GM19397 (cell line): Measurements from ENCODE around the gene S100P.
"Not testable (repeated sequence)": the region's sequence is repeated elsewhere in the genome, so short reads cannot be mapped to it uniquely, and the experiment has no call there.

Source experiments
- ATAC-seq: cut with Tn5 transposase; IDR thresholded peaks from one replicate; pipeline ENCODE4 v1.9.1; 2021; ENCODE audit warnings: mild to moderate bottlenecking, moderate library complexity; ENCODE audit not compliant: unreplicated experiment

Gene S100P

GRCh38 chr4:6720202-6720699 is 26.6 kb downstream of the S100P start:
- ATAC-seq, result no peak

GRCh38 chr4:6721121-6721520 is 27.4 kb downstream of the S100P start:
- no peak for ATAC-seq

GRCh38 chr4:6722891-6723290 is 29.2 kb downstream of the S100P start:
- no peak for ATAC-seq

DNA sequence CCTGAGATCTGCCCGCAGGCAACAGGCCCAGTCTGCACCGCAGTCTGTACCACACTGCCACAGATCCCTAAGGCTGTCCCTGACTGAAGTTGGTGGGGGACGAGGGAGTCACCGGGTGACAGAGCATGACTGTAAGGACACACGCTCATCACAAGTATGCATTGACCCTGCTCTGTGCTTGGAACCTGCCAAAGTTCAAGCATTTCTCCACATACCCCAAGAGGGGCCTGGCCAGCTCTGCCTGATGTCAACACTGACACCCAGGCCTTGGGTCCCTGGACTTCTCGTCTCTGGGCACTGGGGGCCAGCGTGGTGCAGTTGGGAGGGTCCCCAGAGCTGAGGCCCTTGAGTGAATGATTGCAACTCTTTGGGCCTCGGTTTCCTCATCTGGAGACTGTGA is 30.2 kb downstream of the S100P start:
- no peak for ATAC-seq

- no peak for ATAC-seq
Observed at GRCh38 chr4:6724421-6725111, 30.9 kb downstream of the S100P start.

GRCh38 chr4:6725427-6725961 is 31.8 kb downstream of the S100P start:
- not testable (repeated sequence) for ATAC-seq

DNA sequence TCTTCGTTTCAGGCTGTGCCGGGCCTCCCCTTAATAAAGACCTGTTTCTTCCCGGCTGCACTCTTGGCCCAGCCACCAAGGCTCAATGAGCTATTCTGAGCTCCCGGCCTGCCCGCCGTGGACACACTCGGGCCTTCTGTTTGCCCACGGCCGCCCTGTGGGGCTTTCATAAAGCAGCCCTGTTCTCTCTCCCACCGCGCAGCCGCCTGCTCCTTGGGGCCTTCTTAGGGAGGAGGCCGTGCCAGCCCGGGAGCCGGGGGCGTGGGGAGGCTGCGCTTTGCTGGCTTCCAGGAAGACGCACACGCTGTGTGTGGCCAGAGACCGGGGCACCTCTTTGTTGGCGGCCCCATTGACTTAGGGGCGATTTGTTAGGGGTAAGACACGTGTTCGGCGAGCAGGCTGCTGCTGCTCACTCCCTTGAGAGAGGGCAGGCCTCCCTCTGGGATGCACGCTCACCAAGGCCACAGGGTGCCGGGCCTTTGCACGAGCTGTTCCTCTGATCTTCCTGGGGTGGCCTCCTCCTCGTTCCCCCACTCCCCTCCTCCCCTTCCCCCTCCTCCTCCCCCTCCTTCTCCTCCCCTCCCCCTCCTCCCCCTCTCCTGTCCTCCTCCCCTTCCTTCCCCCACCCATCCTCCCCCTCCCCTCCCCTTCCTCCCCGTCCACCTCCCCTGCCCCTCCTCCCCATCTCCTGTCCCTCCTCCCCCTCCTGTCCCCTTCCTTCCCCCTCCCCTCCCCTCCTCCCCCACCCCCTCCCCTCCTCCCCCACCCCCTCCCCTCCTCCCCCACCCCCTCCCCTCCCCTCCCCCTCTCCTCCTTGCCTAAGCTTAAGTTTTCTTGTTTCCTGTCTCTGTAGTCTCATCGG is 33.6 kb downstream of the S100P start:
- ATAC-seq, result no peak

- ATAC-seq, result no peak
Observed at GRCh38 chr4:6727943-6728250, 34.2 kb downstream of the S100P start.

DNA sequence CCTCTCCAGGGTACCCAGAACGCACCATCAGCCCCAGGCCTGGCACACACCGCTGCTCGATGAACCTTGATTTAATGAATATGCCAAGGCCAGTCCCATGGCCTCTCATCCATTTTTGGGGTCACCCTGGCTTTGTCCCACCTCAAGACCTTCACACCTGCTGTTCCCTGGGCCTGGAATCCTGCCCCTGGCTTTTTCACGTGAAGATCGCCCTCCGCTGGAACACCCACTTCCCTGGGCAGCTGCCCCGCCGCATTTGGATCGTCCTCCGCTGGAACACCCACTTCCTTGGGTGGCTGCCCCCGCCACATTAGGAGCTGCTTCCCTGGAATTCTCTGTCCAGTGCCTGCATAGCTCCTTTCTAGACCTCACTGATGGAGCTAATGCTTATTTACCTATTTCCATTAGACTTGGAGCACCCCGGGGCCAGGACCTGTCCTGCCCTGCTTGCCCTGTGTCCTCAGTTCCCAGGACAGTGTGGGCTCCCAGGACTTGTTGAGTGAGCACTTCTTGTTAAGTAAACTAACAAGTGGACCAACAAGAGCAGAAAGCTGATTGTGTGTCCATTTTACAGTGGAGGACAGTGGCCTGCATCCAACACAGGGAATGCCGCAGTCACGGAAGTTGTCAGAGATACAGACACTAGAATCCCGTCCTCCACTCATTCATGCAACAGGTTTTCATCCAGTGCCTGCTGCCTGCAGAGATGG is 34.8 kb downstream of the S100P start:
- ATAC-seq, result no peak

DNA sequence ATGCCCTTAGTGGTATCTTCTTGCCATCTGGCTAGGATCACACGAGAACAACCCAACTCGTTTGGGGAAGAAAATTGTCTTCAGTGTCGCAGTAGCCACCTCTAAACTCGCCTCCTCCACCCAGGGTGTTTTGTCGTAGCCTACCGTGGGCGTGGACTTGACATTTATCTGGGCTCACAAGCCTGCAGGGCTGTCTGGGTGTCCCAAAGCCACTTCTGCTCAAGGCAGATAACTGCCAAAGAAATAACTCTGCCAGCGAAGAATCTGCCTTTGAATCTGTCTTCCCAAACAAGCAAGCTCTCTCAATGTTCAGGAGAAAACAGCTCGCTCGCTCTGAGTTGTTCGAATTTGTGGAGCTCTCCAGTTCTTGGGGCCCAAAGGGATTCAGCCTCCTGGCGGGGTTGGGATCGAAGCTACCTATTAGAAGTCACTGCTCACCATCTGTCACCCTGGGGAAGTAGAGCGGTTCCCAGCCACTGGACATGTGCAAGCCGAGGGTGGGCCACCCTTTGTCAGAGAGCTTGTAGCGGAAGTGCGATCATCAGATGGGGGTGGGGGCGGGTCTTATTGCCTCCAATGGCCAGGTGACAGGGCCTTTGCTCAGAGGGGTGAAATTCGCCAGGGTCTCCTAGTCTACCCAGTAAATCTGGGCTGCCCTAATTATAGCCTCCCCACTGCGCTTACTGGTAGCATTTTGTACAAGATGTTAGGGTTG is 37.1 kb downstream of the S100P start:
- ATAC-seq, result no peak

- no peak for ATAC-seq
Observed at GRCh38 chr4:6731318-6731675, 37.6 kb downstream of the S100P start.

- ATAC-seq, result no peak
Observed at GRCh38 chr4:6731780-6732179, 38.1 kb downstream of the S100P start.

DNA sequence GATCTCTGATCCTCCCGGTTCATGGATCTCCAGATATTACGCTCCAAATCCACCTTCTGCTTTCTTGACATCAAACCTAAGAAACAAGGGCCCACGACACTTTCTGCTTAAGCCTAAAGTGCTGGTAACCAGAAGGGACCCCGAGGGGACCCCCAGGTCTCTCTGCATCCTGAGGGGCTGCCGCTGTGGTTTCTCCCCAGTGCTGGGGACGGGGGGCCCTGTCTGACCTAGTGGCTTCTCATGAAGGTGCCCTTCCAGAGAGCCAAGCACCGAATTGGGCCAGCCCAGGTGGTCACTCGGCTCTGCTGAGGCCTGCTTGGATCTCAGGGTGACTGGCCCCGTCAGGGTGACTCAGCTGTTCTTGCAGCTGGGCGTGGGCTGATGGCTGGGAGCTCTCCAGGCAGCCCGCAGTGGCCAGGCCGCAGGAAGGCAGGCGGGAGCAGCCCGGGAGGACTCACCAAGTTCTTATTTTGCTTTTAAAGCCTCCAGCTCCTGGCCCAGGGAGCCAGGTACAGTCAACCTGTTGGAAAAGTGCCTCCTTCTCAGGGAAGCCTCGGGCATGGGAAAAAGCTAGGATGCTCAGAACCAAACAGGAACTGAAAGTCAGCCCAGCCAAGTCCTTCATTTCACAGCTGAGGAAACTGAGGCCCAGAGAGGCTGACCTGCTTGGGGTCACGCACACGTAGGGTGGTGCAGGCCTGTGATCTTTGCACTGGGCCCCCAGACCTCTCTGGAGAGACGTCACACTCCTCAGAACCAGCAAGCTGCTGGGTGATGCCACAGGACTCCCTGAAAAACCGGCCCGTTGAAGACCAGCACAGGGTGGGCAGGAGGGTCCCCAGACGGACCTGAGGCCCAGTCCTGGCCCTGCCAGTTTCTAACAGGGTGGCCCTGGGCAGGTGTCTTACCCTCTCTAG is 39.0 kb downstream of the S100P start:
- no peak for ATAC-seq

DNA sequence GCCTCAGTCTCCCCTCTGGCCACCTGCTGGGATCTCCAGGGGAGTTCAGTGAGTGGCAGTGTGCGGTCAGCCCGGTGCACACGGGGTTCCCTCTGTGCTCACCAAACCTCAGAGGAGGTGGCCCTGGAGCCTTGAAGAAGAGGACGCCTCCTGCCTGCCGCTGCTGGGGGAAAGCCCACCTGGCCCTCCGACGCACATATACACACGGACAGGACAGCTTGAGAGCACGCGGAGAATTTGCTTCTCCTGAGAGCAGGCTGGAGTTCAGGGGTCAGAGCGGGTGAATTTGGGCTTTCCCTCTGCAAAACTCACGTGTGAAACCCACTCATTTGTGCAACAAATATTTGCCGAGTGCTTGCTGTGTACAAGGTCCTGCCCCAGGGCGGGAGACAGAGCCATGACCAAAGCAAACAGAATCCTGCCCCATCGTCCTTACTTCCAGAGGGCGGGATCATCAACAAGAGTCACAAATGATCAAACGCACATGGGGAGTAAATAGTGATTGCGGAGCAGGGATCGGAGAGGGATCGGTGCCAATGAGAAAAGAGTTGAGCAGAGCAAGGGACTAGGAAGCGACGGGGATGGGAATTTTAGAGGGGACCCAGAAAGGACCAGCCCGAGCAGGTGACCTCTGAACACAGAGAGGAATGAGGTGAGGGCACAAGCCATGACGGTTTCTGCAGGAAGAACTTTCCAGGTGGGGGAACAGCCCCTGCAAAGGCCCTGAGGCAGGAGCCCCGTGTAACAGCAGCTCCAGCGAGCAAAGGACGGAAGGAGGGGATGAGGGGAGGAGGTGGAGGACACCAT is 39.9 kb downstream of the S100P start:
- no peak for ATAC-seq

DNA sequence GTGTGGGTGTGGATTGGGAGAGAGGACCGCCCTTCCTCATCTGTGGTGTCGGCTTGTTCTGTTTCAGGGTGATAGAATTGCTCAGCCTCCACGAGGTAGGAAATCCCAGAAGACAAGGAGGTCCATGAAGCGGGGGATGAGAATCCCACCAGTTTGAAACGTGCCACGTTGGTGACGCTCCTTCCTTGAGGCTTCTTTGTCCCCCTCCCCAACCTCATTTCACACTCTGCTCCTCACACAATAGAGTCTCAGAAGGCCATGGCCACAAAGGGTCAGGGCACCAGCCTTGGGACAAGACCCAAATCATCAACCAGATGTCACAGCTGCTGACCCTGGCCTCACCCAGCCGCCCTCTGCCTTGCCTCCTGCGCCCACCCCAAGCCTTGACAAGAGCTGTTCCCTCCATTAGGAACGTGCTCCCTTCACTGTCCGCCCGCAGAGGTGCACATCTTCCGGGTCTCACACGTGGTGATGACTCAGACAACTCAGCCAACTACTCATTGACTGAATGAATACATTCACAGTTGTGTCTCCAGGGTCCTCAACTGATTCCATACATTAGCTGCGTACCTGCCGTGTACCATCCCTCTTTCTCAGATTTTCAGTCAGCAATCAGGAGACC is 40.6 kb downstream of the S100P start:
- no peak for ATAC-seq

- ATAC-seq, result no peak
Observed at GRCh38 chr4:6739920-6740319, 46.2 kb downstream of the S100P start.

DNA sequence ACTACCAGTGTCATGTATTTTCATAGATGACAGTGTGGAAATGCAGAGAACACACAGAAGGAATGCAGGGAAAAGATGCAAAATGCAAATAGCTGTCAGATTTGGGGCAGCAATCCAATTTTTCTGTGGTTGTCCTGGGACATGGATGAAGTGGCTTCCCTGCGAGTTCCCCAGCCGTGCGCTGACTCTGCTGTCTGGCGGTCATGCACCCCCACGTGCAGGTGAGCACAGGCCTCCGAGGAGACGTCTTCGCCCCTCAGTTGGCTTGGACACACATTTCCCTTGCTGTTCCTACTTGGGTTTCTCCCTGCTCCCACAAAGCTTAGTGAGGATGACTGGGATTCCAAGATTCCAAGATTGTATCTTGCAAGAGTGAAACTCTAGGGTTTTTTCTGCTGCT is 46.7 kb downstream of the S100P start:
- no peak for ATAC-seq

- ATAC-seq, result no peak
Observed at GRCh38 chr4:6742507-6742906, 48.8 kb downstream of the S100P start.

DNA sequence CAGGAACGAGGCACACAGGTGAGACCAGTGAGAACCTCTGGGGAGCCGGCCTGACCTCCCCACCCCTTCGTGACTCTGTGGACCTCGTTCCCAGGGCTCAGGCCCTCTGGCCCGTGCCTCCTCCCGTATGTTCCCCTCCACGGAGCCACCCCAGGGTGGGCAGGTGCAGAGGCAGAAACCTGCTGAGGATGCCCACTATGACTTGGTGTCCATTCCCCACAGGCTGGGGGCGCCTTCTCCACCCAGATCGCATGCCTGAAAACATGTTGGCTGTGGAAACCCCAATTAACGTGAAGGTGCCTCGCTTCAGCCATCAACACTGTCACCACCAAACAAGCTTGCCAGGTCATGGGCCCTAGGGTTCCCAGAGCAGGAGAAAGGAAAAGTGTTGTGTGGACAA is 49.3 kb downstream of the S100P start:
- no peak for ATAC-seq
